ENCODE data around the gene ALKBH6. TPM values are rescaled to one million over a fixed set of nuclear protein-coding genes. Genes with fewer than 3 reads are reported as not detected.

Gene ALKBH6
- total RNA-seq, 1 experiment from 2014 or later = 32.5 TPM

GRCh38 chr19:36009633-36010379 lies 4.2 kb downstream of the ALKBH6 start:
- Histone ChIP-seq H3K9me3 (ENCODE audit: control insufficient read depth, low read depth, low read length) (no peaks in the 10 kb centered on the region), H3K18ac (ENCODE audit: insufficient read length, low read depth, low read length) (peak overlapping the region; percentile 80), H4K91ac (ENCODE audit: insufficient read length, low read depth, low read length) (no peak overlapping the region), H3K27ac (ENCODE audit: insufficient read length, low read depth, low read length) (no peak overlapping the region), H3K9ac (ENCODE audit: extremely low read depth, insufficient read length, low read length) (no peak overlapping the region), H3T11ph (ENCODE audit: low read length) (no peak overlapping the region), H3K4me2 (ENCODE audit: insufficient read depth, insufficient read length, low read length) (peak overlapping the region; percentile 26), H3K27me3 (ENCODE audit: insufficient read depth, low read length) (no peaks in the 10 kb centered on the region), H2AK5ac (ENCODE audit: insufficient read length, low read length) (no peak overlapping the region), H2BK20ac (ENCODE audit: low read depth, low read length, poor library complexity, severe bottlenecking) (no peak overlapping the region), H2BK120ac (ENCODE audit: low read depth, low read length, poor library complexity, severe bottlenecking) (no peak overlapping the region), H3K4ac (ENCODE audit: low read depth, low read length) (no peak overlapping the region), H3K23ac (ENCODE audit: insufficient read length, low read depth, low read length) (no peak overlapping the region), H3K14ac (ENCODE audit: insufficient read depth, low read length) (no peak overlapping the region; the same call in 1 of the 2 replicates), H3K56ac (ENCODE audit: insufficient read length, low read depth, low read length) (no peak overlapping the region), H2AFZ (ENCODE audit: low read length) (no peak overlapping the region), H4K20me1 (ENCODE audit: control insufficient read depth, insufficient read depth, insufficient read length) (no peaks in the 10 kb centered on the region), H3K4me1 (ENCODE audit: insufficient read depth, low read length) (no peaks in the 10 kb centered on the region), H2BK5ac (ENCODE audit: insufficient read length, low read length) (no peak overlapping the region), H4K5ac (ENCODE audit: insufficient read length, low read depth, low read length) (no peak overlapping the region), H4K8ac (replicated peaks; ENCODE audit: insufficient read length, low read depth, low read length) (no peak overlapping the region), H2BK12ac (ENCODE audit: insufficient read length, low read depth, low read length) (no peak overlapping the region), H3K79me2 (ENCODE audit: insufficient read depth, low read length) (no peaks in the 10 kb centered on the region), H2BK15ac (ENCODE audit: low read depth, low read length) (no peak overlapping the region), H3K79me1 (ENCODE audit: insufficient read depth, low read depth, low read length, poor library complexity, severe bottlenecking) (no peaks in the 10 kb centered on the region), H3K23me2 (ENCODE audit: insufficient read length, low read depth, low read length, poor library complexity, severe bottlenecking) (peaks cover 24% of the 10 kb centered on the region)
- peaks cover 30 to 35% of the 10 kb centered on the region in 2 experiments for H3K4me1 Mint-ChIP-seq
- no peak for TF ChIP-seq CTCF (conservative IDR thresholded peaks at IDR 0.05)
- no peak for DNase-seq
- H3K4me3 Mint-ChIP-seq = peak overlapping the region; percentile 57 to 79
- no peaks in the 10 kb centered on the region; a peak in 2 of 5 replicates for H3K9me3 Mint-ChIP-seq
- peaks cover 1% of the 10 kb centered on the region for H3K27me3 Mint-ChIP-seq (ENCODE audit: low read depth)
- peaks cover 5 to 18% (median 14%) of the 10 kb centered on the region in 3 experiments for H3K36me3 Mint-ChIP-seq (ENCODE audit: insufficient read depth in 1 of 3, low read depth in 3 of 3)
- no CpG with 5 or more reads among the region's 15 CpGs for WGBS (ENCODE audit: extremely low coverage, insufficient read length, low lambda C conversion rate)
- peak overlapping the region in 2 of 3 experiments; percentile 18 to 52; a peak in 3 of 7 replicates for H3K27ac Mint-ChIP-seq

Data from H9 (cell line).